Activated T-cell treated with anti-CD3 and anti-CD28 coated beads, Interleukin-2, amount 50 U/mL, for 1 hour (primary cell): ENCODE data around the gene SIX1.
A peak's percentile ranks its signal among the peaks of the same experiment; 100 is the strongest.

Experiments
- DNase-seq: peaks from one replicate; pipeline ENCODE4 v3.0.0-alpha.2; 2020

The SIX1 gene

GRCh38 chr14:60648934-60649874 is at the start of gene SIX1:
TSS of gene SIX1 (minus strand) at chr14:60649477. CDS start at chr14:60649189, 288 bp downstream.
- DNase-seq, result no peak

GRCh38 chr14:60695327-60695726 is 46.0 kb upstream of the SIX1 start:
- no peak for DNase-seq

GRCh38 chr14:60691383-60692113 is 42.3 kb upstream of the SIX1 start:
- no peak for DNase-seq

DNA sequence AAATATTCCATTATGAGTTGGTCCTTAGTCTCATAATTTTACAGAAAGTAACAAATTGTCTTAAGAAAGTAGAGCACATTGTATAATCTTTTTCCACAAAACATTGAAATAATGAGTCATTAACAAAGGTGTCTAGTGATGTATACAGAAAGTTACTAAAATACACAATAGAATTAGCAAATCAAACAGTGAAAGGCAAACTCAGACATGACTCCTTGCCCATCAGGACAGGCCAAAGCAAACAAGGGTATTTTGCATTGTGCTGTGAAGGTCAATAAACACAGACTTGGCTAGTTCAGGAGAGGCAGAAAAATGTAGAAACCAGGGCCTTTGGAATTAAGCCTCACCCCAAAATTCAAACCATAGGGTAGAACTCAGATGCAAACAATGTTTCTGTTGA is 37.6 kb upstream of the SIX1 start:
- DNase-seq, result no peak

GRCh38 chr14:60684203-60684602 is 34.9 kb upstream of the SIX1 start:
- no peak for DNase-seq

DNA sequence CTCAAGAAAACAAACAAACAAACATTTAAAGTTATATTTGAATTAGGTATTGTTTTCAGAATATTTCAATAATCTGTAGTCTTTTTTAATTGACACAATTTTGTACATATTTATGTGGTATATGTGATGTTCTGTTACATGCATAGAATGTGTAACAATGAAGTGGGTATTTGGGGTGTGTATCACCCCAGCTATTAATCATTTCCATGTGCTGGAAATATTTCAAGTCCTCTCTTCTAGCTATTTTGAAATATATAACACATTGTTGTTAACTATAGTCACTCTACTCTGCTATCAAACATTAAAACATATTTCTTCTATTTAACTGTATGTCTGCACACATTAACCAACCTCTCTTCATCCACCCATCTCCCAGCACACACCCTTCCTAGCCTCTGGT is 32.0 kb upstream of the SIX1 start:
- DNase-seq, result no peak

DNA sequence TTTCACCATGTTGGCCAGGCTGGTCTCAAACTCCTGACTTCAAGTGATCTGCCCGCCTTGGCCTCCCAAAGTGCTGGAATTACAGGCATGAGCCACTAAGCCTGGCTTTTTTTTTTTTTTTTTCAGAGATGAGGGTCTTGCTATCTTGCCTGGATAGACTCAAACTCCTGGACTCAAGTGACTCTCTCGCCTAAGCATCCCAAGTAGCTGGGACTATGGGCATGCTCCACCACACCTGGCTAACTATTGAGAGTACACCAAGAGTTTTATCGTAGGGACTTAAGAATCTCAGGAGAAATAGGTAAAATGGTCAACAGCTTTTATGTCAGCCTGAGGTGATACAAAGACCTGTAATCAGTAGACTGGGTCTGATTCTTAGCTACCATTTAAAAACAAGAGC is 31.2 kb upstream of the SIX1 start:
- no peak for DNase-seq

GRCh38 chr14:60679566-60680258 is 30.4 kb upstream of the SIX1 start:
- DNase-seq, result no peak

- no peak for DNase-seq
These were observed 28.4 kb upstream of the SIX1 start for GRCh38 chr14:60677701-60678100.

DNA sequence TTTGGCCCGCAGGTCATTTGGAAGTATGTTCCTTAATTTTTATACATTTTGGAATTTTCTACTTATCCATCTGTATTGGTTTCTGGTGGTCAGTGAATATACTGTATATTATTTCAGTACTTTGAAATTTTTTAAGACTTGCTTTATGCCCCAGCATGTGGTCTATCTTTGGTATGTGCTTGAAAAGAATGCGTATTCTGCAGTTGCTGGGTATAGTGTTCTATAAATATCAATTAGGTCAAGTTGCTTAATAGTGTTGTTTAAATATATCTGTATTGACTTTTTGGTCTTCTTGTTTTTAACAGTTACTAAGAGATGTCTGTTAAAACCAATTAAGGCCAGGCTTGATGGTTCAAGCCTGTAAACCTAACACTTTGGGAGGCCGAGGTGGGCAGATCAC is 21.7 kb upstream of the SIX1 start:
- DNase-seq, result no peak

DNA sequence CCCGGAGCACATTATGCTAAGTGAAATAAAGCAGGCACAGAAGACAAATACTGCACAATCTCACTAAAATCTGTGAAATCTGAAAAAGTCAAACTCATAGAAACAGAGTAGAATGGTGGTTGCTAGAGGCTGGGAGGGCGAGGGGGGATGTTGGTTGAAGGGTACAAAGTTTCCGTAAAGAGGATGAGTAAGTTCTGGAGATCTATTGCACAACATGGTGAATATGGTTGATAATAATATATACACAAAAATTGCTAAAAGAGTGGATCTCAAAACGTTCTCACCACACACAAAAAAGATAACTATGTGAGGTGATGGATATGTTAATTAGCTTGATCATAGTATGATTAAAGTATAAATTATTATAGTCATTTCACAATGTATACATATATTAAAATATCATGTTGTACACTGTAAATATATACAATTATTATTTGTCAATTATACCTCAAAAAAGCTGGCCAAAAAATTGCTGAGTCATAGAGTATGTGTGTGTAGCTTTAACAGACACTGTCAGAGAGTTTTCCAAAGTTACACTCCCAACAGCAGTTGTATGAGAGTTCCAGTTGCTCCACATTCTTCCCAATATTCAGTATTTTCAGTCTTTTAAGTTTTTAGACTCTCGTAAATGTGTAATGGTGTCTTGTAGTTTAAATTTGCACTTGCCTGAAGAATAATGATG is 19.3 kb upstream of the SIX1 start:
- no peak for DNase-seq

DNA sequence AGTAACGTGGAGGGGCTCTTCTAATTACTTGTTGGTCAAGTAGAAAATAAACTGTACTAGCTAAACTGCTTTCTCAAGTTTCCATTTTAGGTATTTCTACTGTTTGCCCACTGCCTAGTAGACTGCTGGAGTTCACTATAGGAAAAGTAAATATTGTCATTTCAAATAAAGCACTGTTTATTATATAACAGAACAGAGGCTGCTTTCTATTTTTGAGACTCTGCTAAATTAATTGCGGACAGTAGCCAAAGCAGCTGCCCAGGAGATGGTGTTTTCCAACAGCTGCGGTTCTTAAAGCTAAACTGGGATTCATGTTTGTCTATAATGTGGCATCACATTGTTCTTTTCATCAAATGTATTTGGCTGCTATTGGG is 15.9 kb upstream of the SIX1 start:
- DNase-seq, result no peak

DNA sequence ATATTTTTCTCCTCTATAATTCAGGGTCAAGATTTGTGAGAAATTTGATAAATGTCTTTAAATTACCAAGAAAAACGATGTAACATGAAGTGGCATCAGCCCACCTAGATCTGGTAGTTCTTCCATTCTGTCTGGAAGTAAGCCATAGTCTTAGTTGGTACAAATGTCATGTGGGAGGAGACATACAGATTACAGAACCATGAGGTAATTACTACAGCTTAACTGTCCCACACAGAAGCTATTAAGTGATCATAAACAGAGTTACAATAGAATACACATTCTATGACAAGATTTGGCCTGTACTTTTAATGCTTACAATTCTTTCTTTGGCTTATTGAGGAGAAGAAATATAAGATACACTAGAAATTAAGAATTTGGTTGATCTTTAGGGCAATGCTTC is 13.7 kb upstream of the SIX1 start:
- no peak for DNase-seq

GRCh38 chr14:60661721-60662120 is 12.4 kb upstream of the SIX1 start:
- DNase-seq, result no peak

- no peak for DNase-seq
These were observed 9.8 kb upstream of the SIX1 start for GRCh38 chr14:60658909-60659585.

GRCh38 chr14:60658211-60658690 is 9.0 kb upstream of the SIX1 start:
- no peak for DNase-seq

DNA sequence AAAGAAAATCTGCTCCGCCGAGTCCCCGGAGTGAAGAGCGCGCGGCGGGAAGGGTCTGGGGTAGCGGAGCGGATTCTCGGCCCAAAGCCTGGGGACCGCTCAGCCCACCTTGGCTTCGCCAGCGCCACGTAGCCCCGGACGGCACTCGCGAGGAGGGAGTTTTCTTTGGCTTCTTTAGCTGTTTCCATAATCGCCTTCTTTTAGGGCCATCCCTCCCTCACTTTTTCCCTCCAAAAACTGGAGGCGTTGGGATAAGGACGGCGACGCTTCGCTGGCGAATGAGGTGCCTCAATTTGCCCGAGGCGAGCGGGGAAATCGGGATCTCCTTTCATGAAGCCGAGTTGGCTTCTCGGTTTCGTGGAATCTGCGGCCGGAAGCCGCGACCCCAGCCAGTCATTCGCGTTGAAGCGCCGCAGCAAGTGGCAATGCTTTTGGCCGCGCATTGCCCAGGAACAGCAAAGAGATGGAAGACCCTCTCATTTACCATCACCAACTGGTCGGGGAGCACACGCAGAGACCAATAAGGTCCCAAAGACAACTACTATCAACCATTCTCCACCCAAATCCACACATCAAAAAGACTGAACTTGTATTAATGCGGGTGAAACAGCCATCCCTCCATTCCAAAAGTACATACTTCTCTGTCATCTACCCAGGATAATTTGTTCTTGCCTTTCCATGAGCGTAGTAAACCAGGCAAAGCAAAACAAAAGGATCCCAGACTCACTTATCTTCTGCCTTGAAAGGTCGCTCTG is 8.4 kb upstream of the SIX1 start:
- DNase-seq, result no peak

DNA sequence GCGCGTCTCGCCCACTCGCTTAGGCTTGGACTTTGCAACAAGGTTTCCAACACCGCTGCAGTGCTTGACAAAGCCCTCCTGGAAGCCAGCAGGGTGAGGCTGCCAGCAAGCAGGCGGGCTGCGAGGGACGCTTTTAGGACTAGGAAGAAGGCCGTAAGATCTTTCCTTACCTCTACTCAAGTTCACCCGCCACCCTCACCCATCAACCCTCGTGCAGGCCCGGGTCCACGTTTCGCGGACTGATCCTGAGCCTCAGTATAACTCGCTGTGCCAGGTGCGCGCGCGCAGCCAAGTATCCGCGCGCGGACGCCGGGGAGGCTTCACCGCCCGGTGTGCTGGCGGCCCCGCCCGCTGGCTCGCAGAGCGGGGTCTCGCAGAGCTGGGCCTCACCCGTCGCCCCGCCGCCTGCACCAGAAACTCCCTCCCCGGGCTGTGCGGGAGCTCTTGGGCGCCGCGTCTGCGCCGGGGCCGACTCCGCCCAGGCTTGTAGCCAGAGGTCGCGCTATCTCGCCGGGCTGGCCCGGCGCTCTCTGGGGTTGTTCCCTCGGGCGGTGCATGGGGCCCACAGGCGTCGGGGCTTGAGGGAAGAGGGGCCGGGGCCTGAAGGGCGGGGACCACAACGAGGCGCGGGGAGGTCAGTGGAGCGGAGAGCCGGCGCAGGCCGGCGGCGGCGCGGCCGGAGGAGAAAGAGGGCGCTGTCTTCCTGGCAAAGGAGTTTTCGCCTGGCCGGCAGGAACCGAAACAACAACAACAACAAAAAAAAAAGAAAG is 7.6 kb upstream of the SIX1 start:
- peak; percentile 28 for DNase-seq

- no peak for DNase-seq
These were observed 6.8 kb upstream of the SIX1 start for GRCh38 chr14:60655898-60656685.
